Upper lobe of right lung (tissue), 1 donor: ENCODE data around the gene PRKX. TPM values are rescaled to one million over a fixed set of nuclear protein-coding genes. Genes with fewer than 3 reads are reported as not detected.
"Not testable (repeated sequence)": the region's sequence is repeated elsewhere in the genome, so short reads cannot be mapped to it uniquely, and the experiment has no call there.

Experiments
- ATAC-seq: fragments of 200-7000 bp; cut with Tn5 transposase; one replicate; pipeline ENCODE4 v1.9.1; 2020; ENCODE audit warnings: mild to moderate bottlenecking, moderate library complexity
- DNase-seq: peaks from one replicate; pipeline ENCODE4 v3.0.0-alpha.2; 2020
- H3K27ac ChIP-seq: fragments of 200-600 bp; one replicate; pipeline ENCODE4 v1.8.0; 2022
- H3K27me3 ChIP-seq: fragments of 200-600 bp; one replicate; pipeline ENCODE4 v1.8.0; 2022; ENCODE audit warnings: mild to moderate bottlenecking
- H3K36me3 ChIP-seq: fragments of 200-600 bp; one replicate; pipeline ENCODE4 v1.8.0; 2022
- H3K4me1 ChIP-seq: fragments of 200-600 bp; one replicate; pipeline ENCODE4 v1.8.0; 2022
- H3K4me3 ChIP-seq: fragments of 200-600 bp; one replicate; pipeline ENCODE4 v1.8.0; 2022; ENCODE audit warnings: mild to moderate bottlenecking
- H3K9me3 ChIP-seq: fragments of 200-600 bp; one replicate; pipeline ENCODE4 v1.8.0; 2022
- CTCF ChIP-seq: fragments of 200-600 bp; IDR thresholded peaks from one replicate; pipeline ENCODE4 v1.8.0; 2022; ENCODE audit warnings: antibody characterized with exemption
- intact Hi-C: fragments of 100-400 bp; cut with DNase I; formaldehyde crosslinking; loops from one replicate; pipeline ENCODE4 v1.11.0; 2022
- total RNA-seq: library from RNA; stranded (reverse); fragmentation: NEBNext Ultra II Directional; extraction: Animal tissue kit (Norgen Biotek cat#: 25700); gene quantifications from one replicate; pipeline ENCODE4 v1.2.1, GENCODE V29; 2021
- donor health status: DM: no; HTN: yes; CAD: no; lungs with severe emphysema.

PRKX gene
- total RNA-seq, 1 donor from 2014 or later: 23.8 TPM

DNA sequence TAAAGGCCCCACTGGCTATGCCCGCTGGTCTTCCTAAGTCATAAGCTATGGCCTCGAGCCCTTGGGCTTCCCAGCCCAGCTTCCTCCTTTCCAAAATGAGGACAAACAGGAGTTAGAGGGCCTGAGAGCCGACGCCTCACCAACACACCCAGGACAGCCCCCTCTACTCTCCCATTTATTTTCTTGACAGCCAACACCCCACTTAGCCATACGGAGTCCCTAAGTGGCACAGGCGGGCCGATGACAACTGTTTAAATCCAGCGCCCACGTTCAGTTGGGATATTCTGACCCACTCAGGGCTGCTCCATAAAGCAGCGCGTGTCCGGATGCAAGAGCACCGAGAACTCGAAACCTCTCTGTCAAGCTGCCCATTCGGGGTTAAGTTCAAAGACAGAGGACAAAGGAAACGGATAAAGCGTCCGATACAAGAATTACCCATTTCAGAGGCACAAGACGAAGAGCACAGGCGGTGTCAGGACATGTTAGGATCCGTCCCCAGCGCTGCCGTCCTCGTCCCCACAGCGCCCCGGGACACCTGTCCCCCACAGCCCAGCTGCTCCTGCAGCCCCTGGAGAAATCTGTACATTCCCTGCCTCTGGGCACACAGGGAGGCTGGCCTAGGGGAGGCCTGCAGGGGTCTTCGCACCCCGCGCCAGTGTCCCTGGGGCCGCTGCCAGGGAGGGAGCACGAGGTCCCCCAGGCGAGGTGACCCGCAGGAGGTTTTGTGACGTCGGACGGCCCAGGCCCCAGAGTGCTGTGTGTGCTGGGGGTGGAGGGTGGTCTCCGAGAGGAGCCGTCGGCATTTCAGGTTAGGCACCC lies 1.2 kb downstream of the PRKX start:
- DNase-seq: no peak
- peak overlapping the region; percentile 72 for H3K27ac ChIP-seq
- no peaks in the 10 kb centered on the region for H3K36me3 ChIP-seq

GRCh38 chrX:3711331-3711917 lies 2.0 kb downstream of the PRKX start:
- DNase-seq: no peak
- no peak for ATAC-seq

More for the DNA sequence above, 1.2 kb downstream of the PRKX start:
- H3K27me3 ChIP-seq: no peaks in the 10 kb centered on the region
- ATAC-seq: peak; percentile 20
- no peak for TF ChIP-seq CTCF
- no peaks in the 10 kb centered on the region for H3K9me3 ChIP-seq
- H3K4me1 ChIP-seq: no peaks in the 10 kb centered on the region
- intact Hi-C loops: no loop called here
- H3K4me3 ChIP-seq: peak overlapping the region; percentile 61

DNA sequence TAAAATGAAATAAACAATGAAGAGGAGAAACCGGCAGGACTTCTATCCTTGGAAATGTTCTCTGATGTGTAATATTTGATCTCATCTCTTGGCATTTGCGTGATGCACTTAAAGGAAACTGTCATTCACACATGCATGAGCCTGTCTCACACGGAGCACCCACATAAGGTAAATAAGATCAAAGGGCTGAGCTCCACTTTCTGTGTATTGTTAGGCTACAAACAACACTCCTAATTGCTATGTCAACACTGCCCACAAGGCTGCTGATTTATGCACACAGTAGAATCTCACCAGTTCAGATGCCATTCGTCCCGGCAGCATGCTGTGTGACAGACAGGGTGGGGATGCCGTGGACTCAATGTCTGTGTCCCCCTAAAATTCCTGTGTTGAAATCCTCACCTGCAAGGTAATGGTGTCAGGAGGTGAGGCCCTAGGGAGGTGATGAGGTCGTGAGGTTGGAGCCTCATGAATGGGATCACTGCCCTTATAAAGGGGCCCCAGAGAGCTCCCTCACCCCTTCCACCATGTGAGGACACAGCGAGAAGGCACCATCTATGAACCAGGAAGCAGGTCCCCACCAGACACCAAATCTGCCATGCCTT lies 5.7 kb downstream of the PRKX start:
- H3K4me3 ChIP-seq, DNase-seq, H3K27me3 ChIP-seq, intact Hi-C loops, H3K9me3 ChIP-seq, H3K36me3 ChIP-seq, H3K27ac ChIP-seq, H3K4me1 ChIP-seq: not testable (repeated sequence)
- peak; percentile 39 for ATAC-seq

More at GRCh38 chrX:3711331-3711917, 2.0 kb downstream of the PRKX start:
- peak overlapping the region; percentile 72 for H3K27ac ChIP-seq
- H3K9me3 ChIP-seq: no peaks in the 10 kb centered on the region
- H3K27me3 ChIP-seq: no peaks in the 10 kb centered on the region
- H3K4me1 ChIP-seq: no peaks in the 10 kb centered on the region
- H3K4me3 ChIP-seq: peak overlapping the region; percentile 61
- intact Hi-C loops: no loop called here
- TF ChIP-seq CTCF: no peak
- no peaks in the 10 kb centered on the region for H3K36me3 ChIP-seq

DNA sequence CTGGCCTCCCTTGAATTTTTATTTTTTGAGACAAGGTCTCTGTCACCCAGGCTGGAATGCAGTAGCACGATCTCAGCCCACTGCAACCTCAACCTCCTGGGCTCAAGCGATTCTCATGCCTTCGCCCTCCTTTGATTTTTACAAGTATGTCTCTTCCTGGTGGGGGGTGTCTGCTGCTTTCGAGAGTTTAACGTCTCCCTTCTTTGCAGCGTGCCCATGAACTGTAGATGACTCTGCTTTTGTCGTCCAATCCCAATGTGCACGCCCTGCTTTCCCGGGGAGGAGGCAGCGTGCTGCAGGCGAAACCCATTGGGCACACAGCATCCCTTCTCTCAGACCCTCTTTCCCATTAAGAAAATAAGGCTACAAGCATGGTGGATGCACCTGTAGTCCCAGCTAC lies 7.0 kb downstream of the PRKX start:
- TF ChIP-seq CTCF: no peak
- DNase-seq: no peak
- H3K4me3 ChIP-seq: no peak overlapping the region
- H3K36me3 ChIP-seq: no peaks in the 10 kb centered on the region
- no peaks in the 10 kb centered on the region for H3K27me3 ChIP-seq
- no peak for ATAC-seq
- H3K9me3 ChIP-seq: no peaks in the 10 kb centered on the region
- H3K4me1 ChIP-seq: no peaks in the 10 kb centered on the region
- H3K27ac ChIP-seq: no peak overlapping the region
- intact Hi-C loops: no loop called here

DNA sequence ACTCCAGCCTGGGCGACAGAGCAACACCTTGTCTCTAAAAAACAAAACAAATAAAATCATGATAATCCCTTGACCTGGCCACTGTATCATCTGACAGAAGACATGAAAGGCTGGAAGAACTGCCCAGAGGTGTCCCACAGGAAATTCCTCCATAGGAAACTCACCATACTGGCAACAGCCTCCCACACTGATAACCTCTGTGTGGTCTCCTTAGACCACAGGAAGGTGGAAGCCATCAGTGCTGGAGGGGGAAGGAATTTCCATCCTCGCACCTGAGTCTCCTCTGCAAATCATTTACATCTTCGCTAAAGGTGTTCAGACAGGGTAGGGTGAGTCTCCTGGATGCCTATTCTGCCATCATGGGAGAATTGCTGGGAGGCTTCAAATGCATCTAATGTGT lies 10.2 kb downstream of the PRKX start:
- H3K4me3 ChIP-seq, ATAC-seq, H3K4me1 ChIP-seq, H3K9me3 ChIP-seq, H3K27ac ChIP-seq, H3K27me3 ChIP-seq, H3K36me3 ChIP-seq, DNase-seq, intact Hi-C loops: not testable (repeated sequence)

GRCh38 chrX:3702095-3702494 lies 11.4 kb downstream of the PRKX start:
- intact Hi-C loops, H3K27ac ChIP-seq, H3K4me1 ChIP-seq, H3K9me3 ChIP-seq, DNase-seq, H3K27me3 ChIP-seq, H3K4me3 ChIP-seq, H3K36me3 ChIP-seq, ATAC-seq: not testable (repeated sequence)

- intact Hi-C loops, H3K36me3 ChIP-seq, H3K27me3 ChIP-seq, DNase-seq, H3K4me3 ChIP-seq, H3K4me1 ChIP-seq, ATAC-seq, H3K27ac ChIP-seq, H3K9me3 ChIP-seq: not testable (repeated sequence)
Observed at GRCh38 chrX:3701445-3701928, 12.0 kb downstream of the PRKX start.
